ENCODE measurements around the gene TMEFF1.

DNA sequence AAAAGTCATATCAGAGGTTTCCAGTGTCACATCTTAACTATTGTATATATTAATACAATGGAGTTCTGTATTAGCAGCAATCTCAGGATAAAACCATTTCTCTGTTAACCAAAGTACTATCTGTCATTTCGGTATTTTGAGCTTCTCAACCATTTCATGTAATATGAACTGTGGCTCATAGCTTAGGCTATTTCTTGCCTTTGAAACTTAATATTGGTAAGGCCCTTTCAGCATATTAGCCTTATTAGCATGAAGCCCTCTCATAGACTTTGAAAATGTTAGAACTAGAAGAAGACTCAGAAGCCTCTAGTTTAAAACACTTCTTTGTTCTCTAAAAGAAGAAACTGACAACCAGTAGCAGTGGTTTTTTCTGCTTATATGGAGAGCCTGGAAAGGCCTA lies 105.7 kb downstream of the TMEFF1 start:
- no peak for TF ChIP-seq POLR2AphosphoS5 (IDR thresholded peaks at IDR 0.05)
- TF ChIP-seq, protein P1, sequence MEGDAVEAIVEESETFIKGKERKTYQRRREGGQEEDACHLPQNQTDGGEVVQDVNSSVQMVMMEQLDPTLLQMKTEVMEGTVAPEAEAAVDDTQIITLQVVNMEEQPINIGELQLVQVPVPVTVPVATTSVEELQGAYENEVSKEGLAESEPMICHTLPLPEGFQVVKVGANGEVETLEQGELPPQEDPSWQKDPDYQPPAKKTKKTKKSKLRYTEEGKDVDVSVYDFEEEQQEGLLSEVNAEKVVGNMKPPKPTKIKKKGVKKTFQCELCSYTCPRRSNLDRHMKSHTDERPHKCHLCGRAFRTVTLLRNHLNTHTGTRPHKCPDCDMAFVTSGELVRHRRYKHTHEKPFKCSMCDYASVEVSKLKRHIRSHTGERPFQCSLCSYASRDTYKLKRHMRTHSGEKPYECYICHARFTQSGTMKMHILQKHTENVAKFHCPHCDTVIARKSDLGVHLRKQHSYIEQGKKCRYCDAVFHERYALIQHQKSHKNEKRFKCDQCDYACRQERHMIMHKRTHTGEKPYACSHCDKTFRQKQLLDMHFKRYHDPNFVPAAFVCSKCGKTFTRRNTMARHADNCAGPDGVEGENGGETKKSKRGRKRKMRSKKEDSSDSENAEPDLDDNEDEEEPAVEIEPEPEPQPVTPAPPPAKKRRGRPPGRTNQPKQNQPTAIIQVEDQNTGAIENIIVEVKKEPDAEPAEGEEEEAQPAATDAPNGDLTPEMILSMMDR (IDR thresholded peaks at IDR 0.05), result no peak
- no peak for TF ChIP-seq POLR2A (IDR thresholded peaks at IDR 0.05)

All from prostate gland (tissue), 2 donors.